ENCODE measurements around the gene SMPD3.

GRCh38 chr16:68309799-68310198, 138.5 kb downstream of the SMPD3 start:
- no peak for TF ChIP-seq CTCF (IDR thresholded peaks at IDR 0.05)
- TF ChIP-seq EP300 (IDR thresholded peaks at IDR 0.05): no peak

Data from sigmoid colon (tissue), 4 donors.